K562 (cell line): Measurements from ENCODE around the gene FAM89B. TPM values are rescaled to one million over a fixed set of nuclear protein-coding genes. Genes with fewer than 3 reads are reported as not detected.

Experiments
- DEAF1 ChIP-seq: fragments of 450-650 bp; formaldehyde crosslinking; IDR thresholded peaks from 2 replicates; pipeline ENCODE4 v1.4.0; 2020; ENCODE audit warnings: mild to moderate bottlenecking, moderate library complexity
- GABPA ChIP-seq: fragments of 200-800 bp; sonication (Bioruptor generic); conservative IDR thresholded peaks from 2 replicates; pipeline ENCODE4 v1.6.1; 2016; ENCODE audit warnings: low read depth, missing genetic modification characterization, missing compliant biosample characterization
- HMG20A ChIP-seq: fragments of 450-650 bp; formaldehyde crosslinking; conservative IDR thresholded peaks from 2 replicates; pipeline ENCODE4 v1.4.0; 2020; ENCODE audit warnings: mild to moderate bottlenecking, mixed read lengths
- MGA ChIP-seq: fragments of 450-650 bp; IDR thresholded peaks from 2 replicates; pipeline ENCODE4 v1.6.1; 2016; ENCODE audit warnings: mild to moderate bottlenecking, moderate library complexity
- MYC ChIP-seq, 2 experiments: fragments of 250-450 bp in 1 of 2; sonication (Bioruptor Pico) in 1 of 2; IDR thresholded peaks; 2 replicates each; pipeline versions ENCODE4 v1.5.1 to v1.6.1; 2012 to 2021; ENCODE audit warnings: low read depth in 2 of 2, borderline replicate concordance in 1 of 2, improper control_type of control experiment in 1 of 2, low read length in 1 of 2, mild to moderate bottlenecking in 1 of 2, moderate library complexity in 1 of 2
- NFRKB ChIP-seq: fragments of 450-650 bp; IDR thresholded peaks from 2 replicates; pipeline ENCODE4 v1.6.1; 2016; ENCODE audit warnings: low read depth
- PTBP1 ChIP-seq: fragments of 200-400 bp; formaldehyde crosslinking; IDR thresholded peaks from 2 replicates; pipeline ENCODE4 v1.6.1; 2017; ENCODE audit warnings: low read depth, low read length
- RUNX1 ChIP-seq: sonication (generic); IDR thresholded peaks from 2 replicates; pipeline ENCODE4 v1.6.1; 2016; ENCODE audit warnings: antibody characterized with exemption, low read depth
- ZNF436 ChIP-seq: fragments of 250-450, 450-650 bp; sonication (Bioruptor Pico); formaldehyde crosslinking; IDR thresholded peaks from 2 replicates; pipeline ENCODE4 v1.7.0; 2020; ENCODE audit warnings: mild to moderate bottlenecking
- ZNF561 ChIP-seq: fragments of 450-650 bp; formaldehyde crosslinking; conservative IDR thresholded peaks from 2 replicates; pipeline ENCODE4 v1.4.0; 2020; ENCODE audit warnings: mild to moderate bottlenecking, moderate library complexity
- ZNF584 ChIP-seq: fragments of 200-800 bp; sonication (Bioruptor generic); IDR thresholded peaks from 2 replicates; pipeline ENCODE4 v1.6.1; 2016; ENCODE audit warnings: low read depth, mild to moderate bottlenecking, missing genetic modification characterization, missing compliant biosample characterization
- polyA plus RNA-seq, 8 experiments: library from polyadenylated mRNA; depleted of rRNA in 4 of 8; stranded (reverse) in 5 of 8; unstranded in 3 of 8; fragments of >200 nt; fragmentation: Nextera tagmentation in 2 of 8; fragmentation: Illumina TruSeq in 1 of 8; extraction: Ambion mirVana in 2 of 8; extraction: Trizol in 1 of 8; gene quantifications; 2 replicates each; pipeline versions ENCODE4 v1.2.1 to v1.2.3, GENCODE V29; 2011 to 2014; ENCODE audit warnings: inconsistent platforms in 1 of 8, missing spikeins in 1 of 8
- total RNA-seq, 7 experiments: library from RNA; depleted of rRNA in 6 of 7; stranded (reverse); fragments of >200 nt in 6 of 7; fragmentation: Illumina TruSeq in 2 of 7; extraction: Trizol in 2 of 7; gene quantifications; 2 replicates each; pipeline versions ENCODE4 v1.2.1 to v1.2.3, GENCODE V29; 2011 to 2021; ENCODE audit warnings: low replicate concordance in 1 of 7
- TF ChIP-seq, protein P1 (sequence below): sonication (generic); formaldehyde crosslinking; IDR thresholded peaks from 2 replicates; pipeline ENCODE4 v1.9.0; 2022; ENCODE audit warnings: mild to moderate bottlenecking, missing genetic modification reagents

FAM89B gene
- total and polyA plus RNA-seq, 9 of the 15 experiments (the other 6 are each of a cell fraction or from before 2014, with no cell fraction given) = 0.32 to 27.6 (median 11.9) TPM

DNA sequence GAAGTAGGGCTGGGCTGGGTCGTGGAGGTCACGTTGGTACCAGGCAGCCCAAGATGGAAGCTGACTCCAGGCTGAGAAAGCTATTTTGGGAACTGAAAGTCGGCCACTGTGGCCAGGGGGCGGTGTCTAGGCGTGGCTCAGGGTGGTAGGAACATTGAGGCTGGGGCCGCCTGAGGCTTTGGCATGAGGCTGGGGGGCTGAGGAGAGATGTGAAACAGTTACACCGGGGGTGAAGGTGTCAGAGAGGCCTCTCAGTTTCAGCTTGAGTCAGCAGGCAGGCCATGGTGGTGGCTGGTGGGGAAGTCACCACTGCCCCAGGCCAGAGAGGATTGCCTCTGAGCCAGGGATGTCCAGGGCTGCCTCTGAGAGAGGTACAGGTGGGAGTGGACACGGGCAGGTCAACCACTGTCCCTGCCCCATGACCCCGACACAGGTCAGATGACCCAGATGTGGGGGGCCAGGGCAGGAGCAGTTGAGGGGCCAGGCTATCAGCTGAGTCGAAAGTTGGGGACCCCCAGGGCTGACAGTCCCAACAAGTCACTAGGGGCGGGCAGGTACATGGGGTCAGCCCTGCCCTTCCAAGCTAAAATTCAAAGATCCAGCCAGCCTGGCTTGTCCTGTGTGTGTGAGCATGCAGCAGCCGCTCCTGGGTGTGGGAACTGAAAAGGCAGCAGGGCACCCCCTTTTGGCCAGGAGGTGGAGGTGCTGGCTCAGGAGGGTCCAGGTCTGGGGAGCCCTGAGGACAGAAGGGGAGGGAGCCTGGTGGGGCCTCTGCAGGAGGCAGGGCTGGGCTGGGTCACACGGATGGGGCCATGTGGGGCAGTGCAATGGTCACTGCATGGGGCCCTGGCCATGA lies 16.1 kb downstream of the FAM89B start (continued):
- TF ChIP-seq, protein P1, sequence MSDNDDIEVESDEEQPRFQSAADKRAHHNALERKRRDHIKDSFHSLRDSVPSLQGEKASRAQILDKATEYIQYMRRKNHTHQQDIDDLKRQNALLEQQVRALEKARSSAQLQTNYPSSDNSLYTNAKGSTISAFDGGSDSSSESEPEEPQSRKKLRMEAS (CRISPR knock-in tag) = 0 out of 2 replicates have a peak, but pooled peaks have one; percentile 52
- TF ChIP-seq ZNF436 (CRISPR knock-in tag) (no peak), ZNF584 (CRISPR knock-in tag) (no peak), GABPA (no peak), MGA (no peak), RUNX1 (no peak), PTBP1 (no peak), MYC (IDR thresholded peaks at IDR 0.05; ENCODE audit: low read depth, low read length) (peak; percentile 25; the same call in 1 of the 2 replicates), MYC (CRISPR knock-in tag; IDR thresholded peaks at IDR 0.05; ENCODE audit: borderline replicate concordance, low read depth) (no peak), NFRKB (no peak), HMG20A (no peak), DEAF1 (peak; percentile 51; the same call in 1 of the 2 replicates), ZNF561 (CRISPR knock-in tag) (no peak)
